DND-41 (cell line): ENCODE results near the gene RAP2B.

Source experiments
- EZH2 ChIP-seq: IDR thresholded peaks from 3 replicates; pipeline ENCODE4 v1.6.1; 2012; ENCODE audit warnings: borderline replicate concordance, low read depth, mild to moderate bottlenecking, moderate library complexity, low read length, inconsistent platforms; ENCODE audit not compliant: severe bottlenecking
- TF ChIP-seq, protein P1 (sequence below): IDR thresholded peaks from 2 replicates; pipeline ENCODE4 v1.5.1; 2012; ENCODE audit warnings: borderline replicate concordance, low read length, moderate library complexity, mild to moderate bottlenecking; ENCODE audit not compliant: poor library complexity, severe bottlenecking; ENCODE audit errors: extremely low read depth

DNA sequence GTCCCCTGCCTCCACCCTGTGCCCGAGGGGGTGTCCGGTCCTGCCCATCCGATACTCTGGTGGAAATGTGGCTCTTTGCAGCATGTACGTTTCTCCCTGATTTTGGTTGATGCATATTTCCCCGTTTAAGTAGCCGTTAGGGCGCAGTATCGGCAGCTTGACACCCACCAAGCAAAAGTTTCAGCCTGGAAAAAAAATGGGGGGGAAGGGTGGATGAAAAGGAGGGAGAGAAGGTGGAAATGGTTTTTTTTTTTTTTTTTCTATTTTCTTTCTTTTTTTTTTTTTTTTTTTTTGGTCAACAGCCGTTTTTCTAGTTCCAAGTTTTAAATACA is 1.3 kb downstream of the RAP2B start:
- no peak for TF ChIP-seq EZH2
- TF ChIP-seq, protein P1, sequence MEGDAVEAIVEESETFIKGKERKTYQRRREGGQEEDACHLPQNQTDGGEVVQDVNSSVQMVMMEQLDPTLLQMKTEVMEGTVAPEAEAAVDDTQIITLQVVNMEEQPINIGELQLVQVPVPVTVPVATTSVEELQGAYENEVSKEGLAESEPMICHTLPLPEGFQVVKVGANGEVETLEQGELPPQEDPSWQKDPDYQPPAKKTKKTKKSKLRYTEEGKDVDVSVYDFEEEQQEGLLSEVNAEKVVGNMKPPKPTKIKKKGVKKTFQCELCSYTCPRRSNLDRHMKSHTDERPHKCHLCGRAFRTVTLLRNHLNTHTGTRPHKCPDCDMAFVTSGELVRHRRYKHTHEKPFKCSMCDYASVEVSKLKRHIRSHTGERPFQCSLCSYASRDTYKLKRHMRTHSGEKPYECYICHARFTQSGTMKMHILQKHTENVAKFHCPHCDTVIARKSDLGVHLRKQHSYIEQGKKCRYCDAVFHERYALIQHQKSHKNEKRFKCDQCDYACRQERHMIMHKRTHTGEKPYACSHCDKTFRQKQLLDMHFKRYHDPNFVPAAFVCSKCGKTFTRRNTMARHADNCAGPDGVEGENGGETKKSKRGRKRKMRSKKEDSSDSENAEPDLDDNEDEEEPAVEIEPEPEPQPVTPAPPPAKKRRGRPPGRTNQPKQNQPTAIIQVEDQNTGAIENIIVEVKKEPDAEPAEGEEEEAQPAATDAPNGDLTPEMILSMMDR: no peak
